Uterus (tissue), 2 donors: ENCODE results near the gene NBAS.

Experiments
- CTCF ChIP-seq, 4 experiments: fragments of 200-600 bp in 2 of 4; fragments of 450-650 bp in 2 of 4; sonication (generic) in 2 of 4; IDR thresholded peaks; one replicate each; pipeline ENCODE4 v1.5.1; 2016 to 2019; ENCODE audit warnings: antibody characterized with exemption in 4 of 4, mild to moderate bottlenecking in 2 of 4, moderate library complexity in 1 of 4
- POLR2A ChIP-seq, 2 donors: fragments of 450-650 bp; IDR thresholded peaks; one replicate each; pipeline ENCODE4 v1.6.1; 2016; ENCODE audit warnings: antibody characterized with exemption in 2 of 2, mild to moderate bottlenecking in 1 of 2, moderate library complexity in 1 of 2

- no peak for TF ChIP-seq POLR2A (IDR thresholded peaks at IDR 0.05)
- TF ChIP-seq CTCF (IDR thresholded peaks at IDR 0.05) = no peak
Measured at GRCh38 chr2:15538792-15539191, 22.3 kb downstream of the NBAS start.
